Spleen (tissue), 11 donors: ENCODE measurements around the gene OSER1. TPM values are rescaled to one million over a fixed set of nuclear protein-coding genes. Genes with fewer than 3 reads are reported as not detected.

ENCODE experiments used
- DNase-seq: peaks from one replicate; pipeline ENCODE4 v3.0.0-alpha.2; 2020
- H3K27ac ChIP-seq, 8 donors: fragments of 200-600 bp; sonication (generic) in 7 of 8; 1 replicate in 4 of 8; 2 replicates in 4 of 8; pipeline versions ENCODE4 v1.5.0 to v1.8.0; 2016 to 2021; ENCODE audit warnings: inconsistent platforms in 4 of 8, mild to moderate bottlenecking in 4 of 8, moderate library complexity in 1 of 8
- H3K27me3 ChIP-seq, 7 donors: fragments of 200-600 bp; sonication (generic) in 6 of 7; replicated peaks in 1 of 7; 1 replicate in 4 of 7; 2 replicates in 3 of 7; pipeline versions ENCODE4 v1.5.0 to v1.8.0; 2016 to 2021; ENCODE audit warnings: inconsistent platforms in 3 of 7, mild to moderate bottlenecking in 1 of 7
- H3K36me3 ChIP-seq, 6 donors: fragments of 200-600 bp; sonication (generic) in 5 of 6; 1 replicate in 4 of 6; 2 replicates in 2 of 6; pipeline versions ENCODE4 v1.5.0 to v1.8.0; 2016 to 2021; ENCODE audit warnings: inconsistent platforms in 2 of 6
- H3K4me1 ChIP-seq, 6 donors: fragments of 200-600 bp; sonication (generic) in 5 of 6; 1 replicate in 3 of 6; 2 replicates in 3 of 6; pipeline versions ENCODE4 v1.5.0 to v1.8.0; 2016 to 2021; ENCODE audit warnings: inconsistent platforms in 3 of 6
- H3K4me3 ChIP-seq, 8 donors: fragments of 200-600 bp; sonication (generic) in 7 of 8; 1 replicate in 4 of 8; 2 replicates in 4 of 8; pipeline versions ENCODE4 v1.5.0 to v1.8.0; 2016 to 2021; ENCODE audit warnings: inconsistent platforms in 4 of 8, mild to moderate bottlenecking in 4 of 8, moderate library complexity in 2 of 8
- H3K9me3 ChIP-seq, 8 donors: fragments of 200-600 bp; sonication (generic) in 7 of 8; 1 replicate in 4 of 8; 2 replicates in 4 of 8; pipeline versions ENCODE4 v1.5.0 to v1.8.0; 2016 to 2021; ENCODE audit warnings: inconsistent platforms in 4 of 8
- POLR2A ChIP-seq, 3 donors: fragments of 450-650 bp; IDR thresholded peaks; one replicate each; pipeline ENCODE4 v1.5.1; 2017; ENCODE audit warnings: antibody characterized with exemption in 3 of 3, mild to moderate bottlenecking in 1 of 3
- POLR2AphosphoS5 ChIP-seq, 3 donors: sonication (generic); formaldehyde crosslinking; IDR thresholded peaks; one replicate each; pipeline ENCODE4 v1.5.1; 2017; ENCODE audit warnings: antibody characterized with exemption in 3 of 3
- WGBS, 5 donors: extraction: QIAGEN DNeasy Blood & Tissue Kit in 3 of 5; methylation state at CpG; one replicate each; pipeline versions ENCODE4 v1.1.5 to v1.1.7; 2013 to 2018; 5-methylcytosine and 5-hydroxymethylcytosine counted together
- intact Hi-C: fragments of 100-400 bp; cut with DNase I; formaldehyde crosslinking; loops from one replicate; pipeline ENCODE4 v1.15.0; 2023; ENCODE audit warnings: low total_unique reads
- polyA plus RNA-seq, 3 donors: library from polyadenylated mRNA; stranded (reverse); fragments of 200-250 nt; gene quantifications; one replicate each; pipeline ENCODE4 v1.2.1, GENCODE V29; 2013
- total RNA-seq, 7 donors: library from RNA; depleted of rRNA in 3 of 7; stranded (reverse); fragments of >200 nt in 3 of 7; fragmentation: NEBNext Ultra II Directional in 4 of 7; extraction: Animal tissue kit (Norgen Biotek cat#: 25700) in 4 of 7; gene quantifications; one replicate each; pipeline versions ENCODE4 v1.1.0 to v1.2.1, GENCODE V29; 2016 to 2021
- TF ChIP-seq, protein P1 (sequence below), 11 experiments: fragments of 200-600 bp in 7 of 11; fragments of 450-650 bp in 4 of 11; sonication (generic) in 4 of 11; IDR thresholded peaks in 8 of 11; conservative IDR thresholded peaks in 3 of 11; 1 replicate in 7 of 11; 2 replicates in 4 of 11; pipeline versions ENCODE4 v1.4.0 to v1.8.0; 2016 to 2021; ENCODE audit warnings: antibody characterized with exemption in 11 of 11, inconsistent platforms in 4 of 11, mild to moderate bottlenecking in 1 of 11
- donor health status: healthy with polysubstance abuse.
- donor health status: DM: no; HTN: no; CAD: no; lungs with moderate emphysema.
- donor health status: DM: no; HTN: no; CAD: no.
- donor health status: Bipolar disorder and iron deficiency.
- donor health status: healthy.
- donor health status: DM: no; HTN: no; CAD: no.
- donor health status: DM: yes; HTN: yes; CAD: no.

Gene OSER1
- total and polyA plus RNA-seq, 10 donors, result 28.5 to 47.0 (median 38.2) TPM

GRCh38 chr20:44255942-44256341, 45.4 kb upstream of the OSER1 start:
- TF ChIP-seq POLR2A (IDR thresholded peaks at IDR 0.05), result no peak
- TF ChIP-seq, protein P1, sequence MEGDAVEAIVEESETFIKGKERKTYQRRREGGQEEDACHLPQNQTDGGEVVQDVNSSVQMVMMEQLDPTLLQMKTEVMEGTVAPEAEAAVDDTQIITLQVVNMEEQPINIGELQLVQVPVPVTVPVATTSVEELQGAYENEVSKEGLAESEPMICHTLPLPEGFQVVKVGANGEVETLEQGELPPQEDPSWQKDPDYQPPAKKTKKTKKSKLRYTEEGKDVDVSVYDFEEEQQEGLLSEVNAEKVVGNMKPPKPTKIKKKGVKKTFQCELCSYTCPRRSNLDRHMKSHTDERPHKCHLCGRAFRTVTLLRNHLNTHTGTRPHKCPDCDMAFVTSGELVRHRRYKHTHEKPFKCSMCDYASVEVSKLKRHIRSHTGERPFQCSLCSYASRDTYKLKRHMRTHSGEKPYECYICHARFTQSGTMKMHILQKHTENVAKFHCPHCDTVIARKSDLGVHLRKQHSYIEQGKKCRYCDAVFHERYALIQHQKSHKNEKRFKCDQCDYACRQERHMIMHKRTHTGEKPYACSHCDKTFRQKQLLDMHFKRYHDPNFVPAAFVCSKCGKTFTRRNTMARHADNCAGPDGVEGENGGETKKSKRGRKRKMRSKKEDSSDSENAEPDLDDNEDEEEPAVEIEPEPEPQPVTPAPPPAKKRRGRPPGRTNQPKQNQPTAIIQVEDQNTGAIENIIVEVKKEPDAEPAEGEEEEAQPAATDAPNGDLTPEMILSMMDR (IDR thresholded peaks at IDR 0.05 in 8 of 11, conservative IDR thresholded peaks at IDR 0.05 in 3 of 11), result no peak
- TF ChIP-seq POLR2AphosphoS5 (IDR thresholded peaks at IDR 0.05), result no peak
- WGBS, 5 donors, result 82 to 95% (median 93%) methylated on average over 1 of the region's 1 CpG
- intact Hi-C loops, result no loop called here
- H3K36me3 ChIP-seq, result no peaks in the 10 kb centered on the region
- no peak for DNase-seq
- no peaks in the 10 kb centered on the region for H3K27me3 ChIP-seq
- H3K9me3 ChIP-seq, result no peaks in the 10 kb centered on the region
- no peak overlapping the region for H3K4me3 ChIP-seq
- no peak overlapping the region for H3K27ac ChIP-seq
- H3K4me1 ChIP-seq, result no peaks in the 10 kb centered on the region

GRCh38 chr20:44254073-44254472, 43.5 kb upstream of the OSER1 start:
- intact Hi-C loops, result no loop called here
- H3K36me3 ChIP-seq, result no peaks in the 10 kb centered on the region
- peaks cover 0 to 17% (median under 1%) of the 10 kb centered on the region in 7 donors for H3K27me3 ChIP-seq
- no peak overlapping the region for H3K27ac ChIP-seq
- no peaks in the 10 kb centered on the region for H3K4me1 ChIP-seq
- TF ChIP-seq POLR2A (IDR thresholded peaks at IDR 0.05) (no peak), POLR2AphosphoS5 (IDR thresholded peaks at IDR 0.05) (no peak)
- TF ChIP-seq, protein P1 (IDR thresholded peaks at IDR 0.05 in 8 of 11, conservative IDR thresholded peaks at IDR 0.05 in 3 of 11), result no peak
- H3K9me3 ChIP-seq, result no peaks in the 10 kb centered on the region
- 82 to 90% (median 83%) methylated on average over 8 of the region's 8 CpGs for WGBS, 5 donors
- no peak for DNase-seq
- H3K4me3 ChIP-seq, result no peak overlapping the region

DNA sequence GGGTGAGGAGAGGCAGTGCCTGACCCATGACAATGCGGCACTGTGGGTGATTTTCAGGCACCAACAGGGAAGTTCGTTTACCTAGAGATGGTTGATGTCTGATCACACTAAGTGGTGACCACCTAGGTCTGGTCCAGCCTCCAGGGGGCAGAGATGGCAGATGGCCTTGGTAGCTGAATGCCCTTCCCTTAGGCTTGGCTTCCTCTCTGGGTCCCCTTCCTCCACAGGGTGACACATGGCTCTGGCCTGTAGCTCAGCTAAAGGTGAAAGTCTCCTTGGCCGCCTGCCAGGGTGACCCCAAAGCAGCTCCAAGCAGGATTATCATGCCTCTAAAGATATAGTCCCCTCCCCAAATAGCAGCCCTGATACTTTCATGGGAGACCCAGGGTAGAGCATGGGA, 43.0 kb upstream of the OSER1 start:
- intact Hi-C loops, result no loop called here
- no peak overlapping the region for H3K4me3 ChIP-seq
- no peak for TF ChIP-seq POLR2A (IDR thresholded peaks at IDR 0.05)
- TF ChIP-seq POLR2AphosphoS5 (IDR thresholded peaks at IDR 0.05), result no peak
- no peaks in the 10 kb centered on the region for H3K9me3 ChIP-seq
- 60 to 88% (median 83%) methylated on average over 3 of the region's 3 CpGs for WGBS, 5 donors
- H3K36me3 ChIP-seq, result no peaks in the 10 kb centered on the region
- H3K27me3 ChIP-seq, result peaks cover 0 to 23% (median 6%) of the 10 kb centered on the region in 7 donors
- H3K4me1 ChIP-seq, result no peaks in the 10 kb centered on the region
- no peak for DNase-seq
- no peak overlapping the region for H3K27ac ChIP-seq

- TF ChIP-seq, protein P1 (IDR thresholded peaks at IDR 0.05 in 8 of 11, conservative IDR thresholded peaks at IDR 0.05 in 3 of 11), result no peak
- TF ChIP-seq POLR2A (IDR thresholded peaks at IDR 0.05) (no peak), POLR2AphosphoS5 (IDR thresholded peaks at IDR 0.05) (no peak)
- H3K27ac ChIP-seq, result no peak overlapping the region
- DNase-seq, result no peak
- WGBS, 5 donors, result 64 to 73% (median 67%) methylated on average over 4 of the region's 4 CpGs
- peaks cover 0 to 45% (median 21%) of the 10 kb centered on the region in 7 donors for H3K27me3 ChIP-seq
- H3K9me3 ChIP-seq, result no peaks in the 10 kb centered on the region
- H3K4me3 ChIP-seq, result no peak overlapping the region
- intact Hi-C loops, result no loop called here
- no peaks in the 10 kb centered on the region for H3K36me3 ChIP-seq
- H3K4me1 ChIP-seq, result peaks cover 0 to 14% (median 5%) of the 10 kb centered on the region in 6 donors
These were observed 40.7 kb upstream of the OSER1 start for GRCh38 chr20:44251284-44251683.

- Histone ChIP-seq H3K4me1 (peaks cover 0 to 14% (median 5%) of the 10 kb centered on the region in 6 donors), H3K9me3 (no peaks in the 10 kb centered on the region), H3K4me3 (no peak overlapping the region), H3K27me3 (peaks cover 0 to 47% (median 21%) of the 10 kb centered on the region in 7 donors), H3K36me3 (no peaks in the 10 kb centered on the region), H3K27ac (no peak overlapping the region)
- no peak for DNase-seq
- intact Hi-C loops, result no loop called here
- WGBS, 5 donors, result 46 to 59% (median 53%) methylated on average over 3 of the region's 3 CpGs
- no peak for TF ChIP-seq POLR2A (IDR thresholded peaks at IDR 0.05)
- TF ChIP-seq, protein P1 (IDR thresholded peaks at IDR 0.05 in 8 of 11, conservative IDR thresholded peaks at IDR 0.05 in 3 of 11), result no peak
- TF ChIP-seq POLR2AphosphoS5 (IDR thresholded peaks at IDR 0.05), result no peak
These were observed 37.8 kb upstream of the OSER1 start for GRCh38 chr20:44248410-44248759.
